Measurements from ENCODE around the gene MPZL2. TPM values are rescaled to one million over a fixed set of nuclear protein-coding genes. Genes with fewer than 3 reads are reported as not detected.

The MPZL2 gene
- total RNA-seq = not detected in 2 replicates
- long read RNA-seq = 0 reads

GRCh38 chr11:118263695-118264568, at the start of gene MPZL2:
Gene MPZL2 (minus strand): TSS chr11:118264297. CDS start chr11:118264153, 144 bp downstream.
- TF ChIP-seq, protein P1, sequence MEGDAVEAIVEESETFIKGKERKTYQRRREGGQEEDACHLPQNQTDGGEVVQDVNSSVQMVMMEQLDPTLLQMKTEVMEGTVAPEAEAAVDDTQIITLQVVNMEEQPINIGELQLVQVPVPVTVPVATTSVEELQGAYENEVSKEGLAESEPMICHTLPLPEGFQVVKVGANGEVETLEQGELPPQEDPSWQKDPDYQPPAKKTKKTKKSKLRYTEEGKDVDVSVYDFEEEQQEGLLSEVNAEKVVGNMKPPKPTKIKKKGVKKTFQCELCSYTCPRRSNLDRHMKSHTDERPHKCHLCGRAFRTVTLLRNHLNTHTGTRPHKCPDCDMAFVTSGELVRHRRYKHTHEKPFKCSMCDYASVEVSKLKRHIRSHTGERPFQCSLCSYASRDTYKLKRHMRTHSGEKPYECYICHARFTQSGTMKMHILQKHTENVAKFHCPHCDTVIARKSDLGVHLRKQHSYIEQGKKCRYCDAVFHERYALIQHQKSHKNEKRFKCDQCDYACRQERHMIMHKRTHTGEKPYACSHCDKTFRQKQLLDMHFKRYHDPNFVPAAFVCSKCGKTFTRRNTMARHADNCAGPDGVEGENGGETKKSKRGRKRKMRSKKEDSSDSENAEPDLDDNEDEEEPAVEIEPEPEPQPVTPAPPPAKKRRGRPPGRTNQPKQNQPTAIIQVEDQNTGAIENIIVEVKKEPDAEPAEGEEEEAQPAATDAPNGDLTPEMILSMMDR (conservative IDR thresholded peaks at IDR 0.05) = no peak
- H3K36me3 Mint-ChIP-seq (ENCODE audit: low read depth) = no peaks in the 10 kb centered on the region
- peaks cover 3% of the 10 kb centered on the region for H3K9me3 Mint-ChIP-seq
- peaks cover 97% of the 10 kb centered on the region for H3K27me3 Mint-ChIP-seq (ENCODE audit: low read depth)
- no peak within 1 kb of the TSS for H3K4me3 Mint-ChIP-seq
- DNase-seq (ENCODE audit: low read depth, low spot score) = no peak
- H3K4me1 Mint-ChIP-seq = peaks cover 5% of the 10 kb centered on the region
- no peak within 1 kb of the TSS for H3K27ac Mint-ChIP-seq (ENCODE audit: unreplicated experiment)

DNA sequence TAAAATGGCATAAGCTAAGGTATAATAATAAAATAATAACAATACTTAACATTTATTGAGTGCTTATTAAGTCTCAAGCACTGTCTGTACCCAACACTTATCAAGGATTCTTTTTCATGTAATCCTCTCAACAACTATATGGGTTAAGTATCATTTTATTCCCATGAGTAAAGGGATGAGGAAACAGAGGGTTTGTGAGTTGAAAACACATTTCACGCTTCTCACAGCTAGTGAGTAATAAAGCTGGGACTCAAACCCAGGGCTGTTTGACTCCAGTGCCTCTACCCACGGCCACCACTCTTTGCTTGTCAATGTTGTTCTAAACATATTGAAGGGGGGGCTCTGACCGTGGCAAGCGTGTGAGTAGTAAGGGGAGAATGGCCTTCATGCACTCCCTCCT, 49.1 kb upstream of the MPZL2 start:
- H3K9me3 Mint-ChIP-seq = peaks cover 2% of the 10 kb centered on the region
- TF ChIP-seq, protein P1 (conservative IDR thresholded peaks at IDR 0.05) = no peak
- no peaks in the 10 kb centered on the region for H3K36me3 Mint-ChIP-seq (ENCODE audit: low read depth)
- H3K4me3 Mint-ChIP-seq = no peak overlapping the region
- DNase-seq (ENCODE audit: low read depth, low spot score) = no peak
- no peak overlapping the region for H3K27ac Mint-ChIP-seq (ENCODE audit: unreplicated experiment)
- H3K4me1 Mint-ChIP-seq = peaks cover 20% of the 10 kb centered on the region
- H3K27me3 Mint-ChIP-seq (ENCODE audit: low read depth) = peaks cover 52% of the 10 kb centered on the region

- Mint-ChIP-seq H3K36me3 (ENCODE audit: low read depth) (no peaks in the 10 kb centered on the region), H3K9me3 (peaks cover 2% of the 10 kb centered on the region)
- TF ChIP-seq, protein P1 (conservative IDR thresholded peaks at IDR 0.05) = no peak
These were observed 48.2 kb upstream of the MPZL2 start for GRCh38 chr11:118312328-118312727.

GRCh38 chr11:118311518-118311917, 47.4 kb upstream of the MPZL2 start:
- TF ChIP-seq, protein P1 (conservative IDR thresholded peaks at IDR 0.05) = no peak
- Mint-ChIP-seq H3K27me3 (ENCODE audit: low read depth) (peaks cover 47% of the 10 kb centered on the region), H3K36me3 (ENCODE audit: low read depth) (no peaks in the 10 kb centered on the region), H3K27ac (ENCODE audit: unreplicated experiment) (no peak overlapping the region), H3K4me3 (no peak overlapping the region), H3K4me1 (peaks cover 11% of the 10 kb centered on the region), H3K9me3 (peaks cover 2% of the 10 kb centered on the region)
- no peak for DNase-seq (ENCODE audit: low read depth, low spot score)

More at GRCh38 chr11:118312328-118312727, 48.2 kb upstream of the MPZL2 start:
- no peak overlapping the region for H3K27ac Mint-ChIP-seq (ENCODE audit: unreplicated experiment)
- peaks cover 50% of the 10 kb centered on the region for H3K27me3 Mint-ChIP-seq (ENCODE audit: low read depth)
- H3K4me3 Mint-ChIP-seq = no peak overlapping the region
- DNase-seq (ENCODE audit: low read depth, low spot score) = no peak
- H3K4me1 Mint-ChIP-seq = peaks cover 19% of the 10 kb centered on the region

- TF ChIP-seq, protein P1 (conservative IDR thresholded peaks at IDR 0.05) = no peak
- Mint-ChIP-seq H3K4me3 (no peak overlapping the region), H3K27me3 (ENCODE audit: low read depth) (peaks cover 47% of the 10 kb centered on the region), H3K27ac (ENCODE audit: unreplicated experiment) (no peak overlapping the region), H3K9me3 (peaks cover 2% of the 10 kb centered on the region), H3K36me3 (ENCODE audit: low read depth) (no peaks in the 10 kb centered on the region), H3K4me1 (peaks cover 6% of the 10 kb centered on the region)
- no peak for DNase-seq (ENCODE audit: low read depth, low spot score)
These were observed 46.8 kb upstream of the MPZL2 start for GRCh38 chr11:118310781-118311485.

Measured in neural crest cell (in vitro differentiated cells).